HepG2 (cell line): ENCODE measurements around the gene SPG7. TPM values are rescaled to one million over a fixed set of nuclear protein-coding genes. Genes with fewer than 3 reads are reported as not detected.

Source experiments
- CEBPZ ChIP-seq: IDR thresholded peaks from 2 replicates; pipeline ENCODE4 v1.6.1; 2012; ENCODE audit warnings: low read length, improper control_type of control experiment
- FOXM1 ChIP-seq: sonication (generic); formaldehyde crosslinking; IDR thresholded peaks from 2 replicates; pipeline ENCODE4 v1.5.0; 2020; ENCODE audit warnings: missing genetic modification reagents
- GTF3A ChIP-seq: sonication (generic); formaldehyde crosslinking; conservative IDR thresholded peaks from 2 replicates; pipeline ENCODE4 v1.4.0; 2020; ENCODE audit warnings: mild to moderate bottlenecking, missing genetic modification reagents
- KIAA2018 ChIP-seq: sonication (generic); formaldehyde crosslinking; IDR thresholded peaks from 2 replicates; pipeline ENCODE4 v1.5.0; 2020; ENCODE audit warnings: mild to moderate bottlenecking, missing genetic modification reagents, borderline replicate concordance
- LRRFIP1 ChIP-seq: sonication (generic); formaldehyde crosslinking; conservative IDR thresholded peaks from 2 replicates; pipeline ENCODE4 v1.4.0; 2020; ENCODE audit warnings: missing genetic modification reagents
- MXI1 ChIP-seq: IDR thresholded peaks from 3 replicates; pipeline ENCODE4 v1.6.1; 2012; ENCODE audit warnings: low read depth, low read length, inconsistent platforms, borderline replicate concordance
- NCOA1 ChIP-seq: sonication (generic); formaldehyde crosslinking; IDR thresholded peaks from 2 replicates; pipeline ENCODE4 v1.9.0; 2021; ENCODE audit warnings: missing genetic modification reagents
- NFRKB ChIP-seq: fragments of 450-650 bp; IDR thresholded peaks from 2 replicates; pipeline ENCODE4 v1.6.1; 2017
- RFX3 ChIP-seq: IDR thresholded peaks from 2 replicates; pipeline ENCODE4 v1.6.1; 2016; ENCODE audit warnings: missing biosample characterization, missing genetic modification reagents
- RFXAP ChIP-seq: sonication (generic); formaldehyde crosslinking; IDR thresholded peaks from 2 replicates; pipeline ENCODE4 v1.4.0; 2020; ENCODE audit warnings: missing genetic modification reagents, borderline replicate concordance
- SAP130 ChIP-seq: IDR thresholded peaks from 2 replicates; pipeline ENCODE4 v1.6.1; 2016; ENCODE audit warnings: low read depth
- SKI ChIP-seq: fragments of 450-650 bp; IDR thresholded peaks from one replicate; pipeline ENCODE4 v1.6.1; 2018; ENCODE audit warnings: mild to moderate bottlenecking; ENCODE audit not compliant: partially characterized antibody
- SPEN ChIP-seq: sonication (generic); formaldehyde crosslinking; IDR thresholded peaks from 2 replicates; pipeline ENCODE4 v1.5.1; 2020; ENCODE audit warnings: low read depth, mild to moderate bottlenecking, missing genetic modification reagents
- ZBTB42 ChIP-seq: sonication (generic); formaldehyde crosslinking; IDR thresholded peaks from 2 replicates; pipeline ENCODE4 v1.5.0; 2020; ENCODE audit warnings: mild to moderate bottlenecking, missing genetic modification reagents
- ZC3H4 ChIP-seq: sonication (generic); formaldehyde crosslinking; IDR thresholded peaks from 2 replicates; pipeline ENCODE4 v1.4.0; 2020; ENCODE audit warnings: missing genetic modification reagents, borderline replicate concordance
- ZNF264 ChIP-seq: sonication (generic); formaldehyde crosslinking; IDR thresholded peaks from 2 replicates; pipeline ENCODE4 v1.4.0; 2020; ENCODE audit warnings: missing genetic modification reagents
- ZNF333 ChIP-seq: sonication (generic); formaldehyde crosslinking; IDR thresholded peaks from 2 replicates; pipeline ENCODE4 v1.4.0; 2020; ENCODE audit warnings: mild to moderate bottlenecking, missing genetic modification reagents, borderline replicate concordance
- polyA plus RNA-seq, 8 experiments: library from polyadenylated mRNA; depleted of rRNA in 3 of 8; stranded (reverse) in 7 of 8; unstranded in 1 of 8; fragments of >200 nt; fragmentation: Illumina TruSeq in 4 of 8; extraction: Trizol in 4 of 8; gene quantifications; 2 replicates each; pipeline versions ENCODE4 v1.2.1 to v1.2.3, GENCODE V29; 2011 to 2016; ENCODE audit warnings: low read depth in 4 of 8, missing spikeins in 1 of 8, mixed read lengths in 1 of 8; ENCODE audit not compliant: insufficient read depth in 1 of 8
- total RNA-seq, 5 experiments: library from RNA; depleted of rRNA; stranded (reverse); fragments of >200 nt; fragmentation: Illumina TruSeq; extraction: Trizol; gene quantifications; 2 replicates each; pipeline ENCODE4 v1.2.3, GENCODE V29; 2016; ENCODE audit warnings: low read depth in 1 of 5

The SPG7 gene
- total and polyA plus RNA-seq, 2 of the 13 experiments (the other 11 are each of a cell fraction or from before 2014, with no cell fraction given): 66.0 to 136 TPM

- TF ChIP-seq CEBPZ: no peak
- TF ChIP-seq ZNF333 (CRISPR knock-in tag): no peak
- no peak for TF ChIP-seq FOXM1 (CRISPR knock-in tag)
- no peak for TF ChIP-seq NFRKB
- TF ChIP-seq RFXAP (CRISPR knock-in tag): no peak
- peak; percentile 73 for TF ChIP-seq NCOA1
- TF ChIP-seq RFX3 (CRISPR knock-in tag): no peak
- TF ChIP-seq ZNF264: no peak
- no peak for TF ChIP-seq SPEN (CRISPR knock-in tag)
- no peak for TF ChIP-seq LRRFIP1 (CRISPR knock-in tag)
- no peak for TF ChIP-seq ZC3H4 (CRISPR knock-in tag)
- TF ChIP-seq GTF3A (CRISPR knock-in tag): no peak
- TF ChIP-seq KIAA2018 (CRISPR knock-in tag): no peak
- TF ChIP-seq MXI1: peak; percentile 34; the same call in 1 of the 3 replicates
- no peak for TF ChIP-seq ZBTB42
- no peak for TF ChIP-seq SKI
- TF ChIP-seq SAP130 (CRISPR knock-in tag): peak; percentile 70
These were observed 29.5 kb upstream of the SPG7 start (continued) for GRCh38 chr16:89478576-89479221.
